ENCODE measurements around the gene CNIH3.

GRCh38 chr1:224745394-224745793 lies 129.3 kb downstream of the CNIH3 start:
- TF ChIP-seq, protein P1, sequence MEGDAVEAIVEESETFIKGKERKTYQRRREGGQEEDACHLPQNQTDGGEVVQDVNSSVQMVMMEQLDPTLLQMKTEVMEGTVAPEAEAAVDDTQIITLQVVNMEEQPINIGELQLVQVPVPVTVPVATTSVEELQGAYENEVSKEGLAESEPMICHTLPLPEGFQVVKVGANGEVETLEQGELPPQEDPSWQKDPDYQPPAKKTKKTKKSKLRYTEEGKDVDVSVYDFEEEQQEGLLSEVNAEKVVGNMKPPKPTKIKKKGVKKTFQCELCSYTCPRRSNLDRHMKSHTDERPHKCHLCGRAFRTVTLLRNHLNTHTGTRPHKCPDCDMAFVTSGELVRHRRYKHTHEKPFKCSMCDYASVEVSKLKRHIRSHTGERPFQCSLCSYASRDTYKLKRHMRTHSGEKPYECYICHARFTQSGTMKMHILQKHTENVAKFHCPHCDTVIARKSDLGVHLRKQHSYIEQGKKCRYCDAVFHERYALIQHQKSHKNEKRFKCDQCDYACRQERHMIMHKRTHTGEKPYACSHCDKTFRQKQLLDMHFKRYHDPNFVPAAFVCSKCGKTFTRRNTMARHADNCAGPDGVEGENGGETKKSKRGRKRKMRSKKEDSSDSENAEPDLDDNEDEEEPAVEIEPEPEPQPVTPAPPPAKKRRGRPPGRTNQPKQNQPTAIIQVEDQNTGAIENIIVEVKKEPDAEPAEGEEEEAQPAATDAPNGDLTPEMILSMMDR (IDR thresholded peaks at IDR 0.05): no peak
- TF ChIP-seq TCF7L2 (IDR thresholded peaks at IDR 0.05; ENCODE audit: low read depth, low read length) (no peak), POLR2AphosphoS5 (IDR thresholded peaks at IDR 0.05; ENCODE audit: low read depth, low read length) (no peak)
- TF ChIP-seq, protein P2, sequence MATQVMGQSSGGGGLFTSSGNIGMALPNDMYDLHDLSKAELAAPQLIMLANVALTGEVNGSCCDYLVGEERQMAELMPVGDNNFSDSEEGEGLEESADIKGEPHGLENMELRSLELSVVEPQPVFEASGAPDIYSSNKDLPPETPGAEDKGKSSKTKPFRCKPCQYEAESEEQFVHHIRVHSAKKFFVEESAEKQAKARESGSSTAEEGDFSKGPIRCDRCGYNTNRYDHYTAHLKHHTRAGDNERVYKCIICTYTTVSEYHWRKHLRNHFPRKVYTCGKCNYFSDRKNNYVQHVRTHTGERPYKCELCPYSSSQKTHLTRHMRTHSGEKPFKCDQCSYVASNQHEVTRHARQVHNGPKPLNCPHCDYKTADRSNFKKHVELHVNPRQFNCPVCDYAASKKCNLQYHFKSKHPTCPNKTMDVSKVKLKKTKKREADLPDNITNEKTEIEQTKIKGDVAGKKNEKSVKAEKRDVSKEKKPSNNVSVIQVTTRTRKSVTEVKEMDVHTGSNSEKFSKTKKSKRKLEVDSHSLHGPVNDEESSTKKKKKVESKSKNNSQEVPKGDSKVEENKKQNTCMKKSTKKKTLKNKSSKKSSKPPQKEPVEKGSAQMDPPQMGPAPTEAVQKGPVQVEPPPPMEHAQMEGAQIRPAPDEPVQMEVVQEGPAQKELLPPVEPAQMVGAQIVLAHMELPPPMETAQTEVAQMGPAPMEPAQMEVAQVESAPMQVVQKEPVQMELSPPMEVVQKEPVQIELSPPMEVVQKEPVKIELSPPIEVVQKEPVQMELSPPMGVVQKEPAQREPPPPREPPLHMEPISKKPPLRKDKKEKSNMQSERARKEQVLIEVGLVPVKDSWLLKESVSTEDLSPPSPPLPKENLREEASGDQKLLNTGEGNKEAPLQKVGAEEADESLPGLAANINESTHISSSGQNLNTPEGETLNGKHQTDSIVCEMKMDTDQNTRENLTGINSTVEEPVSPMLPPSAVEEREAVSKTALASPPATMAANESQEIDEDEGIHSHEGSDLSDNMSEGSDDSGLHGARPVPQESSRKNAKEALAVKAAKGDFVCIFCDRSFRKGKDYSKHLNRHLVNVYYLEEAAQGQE (IDR thresholded peaks at IDR 0.05; ENCODE audit: insufficient read depth in 1 of 2, low read depth in 2 of 2, low read length in 1 of 2): no peak
